Measurements from ENCODE around the gene ELK3. TPM values are rescaled to one million over a fixed set of nuclear protein-coding genes. Genes with fewer than 3 reads are reported as not detected.

Gene ELK3
- total RNA-seq, 2 donors from 2014 or later: 15.1 to 16.3 TPM

GRCh38 chr12:96226401-96226800, 32.2 kb downstream of the ELK3 start:
- Histone ChIP-seq H3K4me3 (no peak overlapping the region), H3K27me3 (no peaks in the 10 kb centered on the region), H3K9me3 (no peaks in the 10 kb centered on the region), H3K4me1 (peaks cover 0 to 37% of the 10 kb centered on the region in 2 donors), H3K27ac (no peak overlapping the region), H3K36me3 (no peaks in the 10 kb centered on the region)
- TF ChIP-seq CTCF (IDR thresholded peaks at IDR 0.05): no peak
- no peak for DNase-seq (ENCODE audit: low spot score)

- Histone ChIP-seq H3K27me3 (no peaks in the 10 kb centered on the region), H3K9me3 (no peaks in the 10 kb centered on the region), H3K4me1 (peaks cover 0 to 32% of the 10 kb centered on the region in 2 donors), H3K27ac (no peak overlapping the region), H3K4me3 (no peak overlapping the region), H3K36me3 (no peaks in the 10 kb centered on the region)
- TF ChIP-seq CTCF (IDR thresholded peaks at IDR 0.05): no peak
- no peak for DNase-seq (ENCODE audit: low spot score)
Measured at GRCh38 chr12:96226801-96227348, 32.7 kb downstream of the ELK3 start.

GRCh38 chr12:96227365-96228106, 33.4 kb downstream of the ELK3 start:
- Histone ChIP-seq H3K9me3 (no peaks in the 10 kb centered on the region), H3K27ac (no peak overlapping the region), H3K4me3 (no peak overlapping the region), H3K27me3 (no peaks in the 10 kb centered on the region), H3K4me1 (peaks cover 0 to 31% of the 10 kb centered on the region in 2 donors), H3K36me3 (no peaks in the 10 kb centered on the region)
- no peak for DNase-seq (ENCODE audit: low spot score)
- TF ChIP-seq CTCF (IDR thresholded peaks at IDR 0.05): no peak

GRCh38 chr12:96228566-96229248, 34.5 kb downstream of the ELK3 start:
- no peaks in the 10 kb centered on the region for H3K36me3 ChIP-seq
- no peaks in the 10 kb centered on the region for H3K27me3 ChIP-seq
- DNase-seq (ENCODE audit: low spot score): no peak
- no peak overlapping the region for H3K4me3 ChIP-seq
- no peak overlapping the region for H3K27ac ChIP-seq
- no peaks in the 10 kb centered on the region for H3K9me3 ChIP-seq
- TF ChIP-seq CTCF (IDR thresholded peaks at IDR 0.05): no peak
- peaks cover 0 to 35% of the 10 kb centered on the region in 2 donors for H3K4me1 ChIP-seq

- no peaks in the 10 kb centered on the region for H3K9me3 ChIP-seq
- H3K4me1 ChIP-seq: peaks cover 0 to 35% of the 10 kb centered on the region in 2 donors
- H3K36me3 ChIP-seq: no peaks in the 10 kb centered on the region
- no peak overlapping the region for H3K27ac ChIP-seq
- no peaks in the 10 kb centered on the region for H3K27me3 ChIP-seq
- no peak for DNase-seq (ENCODE audit: low spot score)
- no peak overlapping the region for H3K4me3 ChIP-seq
- TF ChIP-seq CTCF (IDR thresholded peaks at IDR 0.05): no peak
Measured at GRCh38 chr12:96230646-96231045, 36.5 kb downstream of the ELK3 start.

Data from right atrium auricular region (tissue), 2 donors.